ENCODE measurements around the gene MAGT1. TPM values are rescaled to one million over a fixed set of nuclear protein-coding genes. Genes with fewer than 3 reads are reported as not detected.

Gene MAGT1
- polyA plus RNA-seq, 1 donor (not counting 4 experiments of a cell fraction or from before 2014, with no cell fraction given): 55.4 TPM

DNA sequence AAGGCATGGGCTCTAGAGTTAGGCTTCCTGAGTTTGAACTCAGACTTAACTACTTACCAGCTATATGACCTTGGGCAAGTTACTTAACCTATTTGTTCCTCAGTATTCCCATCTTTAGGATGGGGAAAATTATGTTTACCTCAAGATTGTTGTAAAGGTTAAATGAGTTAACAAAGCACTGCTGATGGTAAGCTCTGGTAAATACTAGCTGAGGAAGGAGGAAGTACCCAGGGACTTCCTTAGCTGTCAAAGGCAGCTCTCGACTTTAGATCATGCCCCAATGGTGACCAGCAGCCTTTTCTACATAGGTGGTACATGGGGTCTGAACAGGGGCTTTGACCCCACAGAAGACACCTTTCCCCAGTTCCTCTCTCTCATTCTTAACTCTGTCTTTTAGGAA is 35.3 kb upstream of the MAGT1 start:
- Histone ChIP-seq H3K4me2 (ENCODE audit: control insufficient read depth, extremely low read depth, insufficient read depth, low read depth, low read length) (no peak overlapping the region), H2AFZ (ENCODE audit: control insufficient read depth, low read length) (no peak overlapping the region), H4K20me1 (ENCODE audit: control insufficient read depth, extremely low read depth, insufficient read depth, low read length) (no peaks in the 10 kb centered on the region), H3K9ac (ENCODE audit: control insufficient read depth, extremely low read depth, insufficient read depth, low read length) (no peak overlapping the region), H3K79me2 (ENCODE audit: control insufficient read depth, insufficient read depth, low read length) (no peaks in the 10 kb centered on the region), H3K9me3 (ENCODE audit: control insufficient read depth, low read depth, low read length) (no peaks in the 10 kb centered on the region), H3K9me1 (ENCODE audit: control insufficient read depth, extremely low read depth, insufficient read depth, low read length) (no peaks in the 10 kb centered on the region), H3K4me3 (ENCODE audit: control insufficient read depth in 2 of 3, extremely low read depth in 1 of 3, insufficient read depth in 2 of 3, low read depth in 1 of 3, low read length in 3 of 3) (no peak overlapping the region), H3K27ac (ENCODE audit: control insufficient read depth, insufficient read depth, low read length) (no peak overlapping the region), H3K27me3 (ENCODE audit: control insufficient read depth, extremely low read depth, insufficient read depth, low read length) (no peaks in the 10 kb centered on the region), H3K4me1 (ENCODE audit: control insufficient read depth, extremely low read depth, insufficient read depth, low read length) (no peaks in the 10 kb centered on the region), H3K36me3 (ENCODE audit: control insufficient read depth in 2 of 2, extremely low read depth in 1 of 2, insufficient read depth in 2 of 2, low read length in 2 of 2) (no peaks in the 10 kb centered on the region)
- FAIRE-seq (no peak), DNase-seq (ENCODE audit: low read depth, low spot score) (no peak)
- dilution Hi-C loops (cut with MboI; ENCODE audit: extremely low pct_ligation_motif_present, low sequenced_read_pairs): no loop called here
- TF ChIP-seq, protein P1, sequence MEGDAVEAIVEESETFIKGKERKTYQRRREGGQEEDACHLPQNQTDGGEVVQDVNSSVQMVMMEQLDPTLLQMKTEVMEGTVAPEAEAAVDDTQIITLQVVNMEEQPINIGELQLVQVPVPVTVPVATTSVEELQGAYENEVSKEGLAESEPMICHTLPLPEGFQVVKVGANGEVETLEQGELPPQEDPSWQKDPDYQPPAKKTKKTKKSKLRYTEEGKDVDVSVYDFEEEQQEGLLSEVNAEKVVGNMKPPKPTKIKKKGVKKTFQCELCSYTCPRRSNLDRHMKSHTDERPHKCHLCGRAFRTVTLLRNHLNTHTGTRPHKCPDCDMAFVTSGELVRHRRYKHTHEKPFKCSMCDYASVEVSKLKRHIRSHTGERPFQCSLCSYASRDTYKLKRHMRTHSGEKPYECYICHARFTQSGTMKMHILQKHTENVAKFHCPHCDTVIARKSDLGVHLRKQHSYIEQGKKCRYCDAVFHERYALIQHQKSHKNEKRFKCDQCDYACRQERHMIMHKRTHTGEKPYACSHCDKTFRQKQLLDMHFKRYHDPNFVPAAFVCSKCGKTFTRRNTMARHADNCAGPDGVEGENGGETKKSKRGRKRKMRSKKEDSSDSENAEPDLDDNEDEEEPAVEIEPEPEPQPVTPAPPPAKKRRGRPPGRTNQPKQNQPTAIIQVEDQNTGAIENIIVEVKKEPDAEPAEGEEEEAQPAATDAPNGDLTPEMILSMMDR (optimal IDR thresholded peaks at IDR 0.05 in 1 of 3, IDR thresholded peaks at IDR 0.05 in 1 of 3, conservative IDR thresholded peaks at IDR 0.05 in 1 of 3; ENCODE audit: extremely low read depth in 1 of 3, insufficient read depth in 2 of 3, low read length in 3 of 3): no peak
- no peak for TF ChIP-seq EZH2 (IDR thresholded peaks at IDR 0.05; ENCODE audit: low read length)

DNA sequence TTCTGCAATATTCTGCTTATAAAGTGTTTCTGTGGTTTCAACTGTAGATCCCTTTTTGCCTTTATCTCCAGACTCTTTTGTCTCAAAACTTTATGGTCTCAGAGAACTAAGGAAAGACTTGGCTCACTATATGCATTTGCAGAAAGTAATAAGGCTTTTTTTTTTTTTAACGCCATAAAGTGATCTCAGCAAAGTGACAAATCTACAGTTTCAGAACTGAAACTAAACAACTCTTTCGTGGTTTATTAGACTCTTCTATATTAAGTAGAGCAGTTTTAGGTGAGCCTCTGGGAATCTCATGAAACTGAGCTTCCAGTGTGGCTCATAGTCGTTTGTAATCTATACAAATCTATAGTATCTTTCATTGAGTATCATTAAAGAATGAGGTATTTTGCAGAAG is 30.5 kb upstream of the MAGT1 start:
- H3K27me3 ChIP-seq (ENCODE audit: control insufficient read depth, extremely low read depth, insufficient read depth, low read length): no peaks in the 10 kb centered on the region
- no peak overlapping the region for H3K4me3 ChIP-seq (ENCODE audit: control insufficient read depth in 2 of 3, extremely low read depth in 1 of 3, insufficient read depth in 2 of 3, low read depth in 1 of 3, low read length in 3 of 3)
- FAIRE-seq (no peak), DNase-seq (ENCODE audit: low read depth, low spot score) (no peak)
- no peaks in the 10 kb centered on the region for H3K4me1 ChIP-seq (ENCODE audit: control insufficient read depth, extremely low read depth, insufficient read depth, low read length)
- no peak for TF ChIP-seq EZH2 (IDR thresholded peaks at IDR 0.05; ENCODE audit: low read length)
- TF ChIP-seq, protein P1 (optimal IDR thresholded peaks at IDR 0.05 in 1 of 3, IDR thresholded peaks at IDR 0.05 in 1 of 3, conservative IDR thresholded peaks at IDR 0.05 in 1 of 3; ENCODE audit: extremely low read depth in 1 of 3, insufficient read depth in 2 of 3, low read length in 3 of 3): no peak
- no peaks in the 10 kb centered on the region for H3K9me3 ChIP-seq (ENCODE audit: control insufficient read depth, low read depth, low read length)
- no peak overlapping the region for H3K9ac ChIP-seq (ENCODE audit: control insufficient read depth, extremely low read depth, insufficient read depth, low read length)
- no peaks in the 10 kb centered on the region for H3K9me1 ChIP-seq (ENCODE audit: control insufficient read depth, extremely low read depth, insufficient read depth, low read length)
- H3K4me2 ChIP-seq (ENCODE audit: control insufficient read depth, extremely low read depth, insufficient read depth, low read depth, low read length): no peak overlapping the region
- no peaks in the 10 kb centered on the region for H3K79me2 ChIP-seq (ENCODE audit: control insufficient read depth, insufficient read depth, low read length)
- no peak overlapping the region for H2AFZ ChIP-seq (ENCODE audit: control insufficient read depth, low read length)
- no peak overlapping the region for H3K27ac ChIP-seq (ENCODE audit: control insufficient read depth, insufficient read depth, low read length)
- no peaks in the 10 kb centered on the region for H4K20me1 ChIP-seq (ENCODE audit: control insufficient read depth, extremely low read depth, insufficient read depth, low read length)
- H3K36me3 ChIP-seq (ENCODE audit: control insufficient read depth in 2 of 2, extremely low read depth in 1 of 2, insufficient read depth in 2 of 2, low read length in 2 of 2): no peaks in the 10 kb centered on the region
- dilution Hi-C loops (cut with MboI; ENCODE audit: extremely low pct_ligation_motif_present, low sequenced_read_pairs): no loop called here
